ENCODE data around the gene CYFIP1. TPM values are rescaled to one million over a fixed set of nuclear protein-coding genes. Genes with fewer than 3 reads are reported as not detected.

The CYFIP1 gene
- total and polyA plus RNA-seq, 9 of the 15 experiments (the other 6 are each of a cell fraction or from before 2014, with no cell fraction given), result 3.8 to 59.8 (median 28.3) TPM

- TF ChIP-seq RBM15 (IDR thresholded peaks at IDR 0.05; ENCODE audit: insufficient read depth, low read length) (no peak), E2F1 (CRISPR knock-in tag; IDR thresholded peaks at IDR 0.05) (no peak), BRF1 (IDR thresholded peaks at IDR 0.05; ENCODE audit: borderline replicate concordance, extremely low read depth, insufficient read length) (no peak), DPF2 (IDR thresholded peaks at IDR 0.05) (peak; percentile 32; the same call in 1 of the 2 replicates), GABPB2 (CRISPR knock-in tag; conservative IDR thresholded peaks at IDR 0.05) (no peak), EZH2 (IDR thresholded peaks at IDR 0.05; ENCODE audit: borderline replicate concordance, low read depth, low read length) (no peak), ZNF24 (IDR thresholded peaks at IDR 0.05) (no peak), NR2C2 (CRISPR knock-in tag; IDR thresholded peaks at IDR 0.05) (no peak), NR2C2 (tag; IDR thresholded peaks at IDR 0.05) (no peak), ZNF830 (CRISPR knock-in tag; IDR thresholded peaks at IDR 0.05) (no peak), HNRNPLL (IDR thresholded peaks at IDR 0.05; ENCODE audit: low read depth, low read length, poor library complexity, severe bottlenecking) (no peak), USF1 (CRISPR knock-in tag; IDR thresholded peaks at IDR 0.05) (peak; percentile 61), HMGN3 (IDR thresholded peaks at IDR 0.05; ENCODE audit: borderline replicate concordance, extremely low read depth, insufficient read length, low read depth, low read length) (no peak), MYBL2 (IDR thresholded peaks at IDR 0.05; ENCODE audit: low read depth) (no peak), MYBL2 (CRISPR knock-in tag; IDR thresholded peaks at IDR 0.05; ENCODE audit: borderline replicate concordance) (no peak), FOXA3 (CRISPR knock-in tag; conservative IDR thresholded peaks at IDR 0.05 in 1 of 2, IDR thresholded peaks at IDR 0.05 in 1 of 2) (no peak), SUPT5H (IDR thresholded peaks at IDR 0.05) (no peak), E2F3 (CRISPR knock-in tag; IDR thresholded peaks at IDR 0.05) (no peak), PHTF2 (CRISPR knock-in tag; IDR thresholded peaks at IDR 0.05) (no peak)
- TF ChIP-seq, protein P1, sequence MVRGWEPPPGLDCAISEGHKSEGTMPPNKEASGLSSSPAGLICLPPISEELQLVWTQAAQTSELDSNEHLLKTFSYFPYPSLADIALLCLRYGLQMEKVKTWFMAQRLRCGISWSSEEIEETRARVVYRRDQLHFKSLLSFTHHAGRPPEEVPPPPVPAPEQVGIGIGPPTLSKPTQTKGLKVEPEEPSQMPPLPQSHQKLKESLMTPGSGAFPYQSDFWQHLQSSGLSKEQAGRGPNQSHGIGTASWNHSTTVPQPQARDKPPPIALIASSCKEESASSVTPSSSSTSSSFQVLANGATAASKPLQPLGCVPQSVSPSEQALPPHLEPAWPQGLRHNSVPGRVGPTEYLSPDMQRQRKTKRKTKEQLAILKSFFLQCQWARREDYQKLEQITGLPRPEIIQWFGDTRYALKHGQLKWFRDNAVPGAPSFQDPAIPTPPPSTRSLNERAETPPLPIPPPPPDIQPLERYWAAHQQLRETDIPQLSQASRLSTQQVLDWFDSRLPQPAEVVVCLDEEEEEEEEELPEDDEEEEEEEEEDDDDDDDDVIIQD (CRISPR knock-in tag; IDR thresholded peaks at IDR 0.05), result no peak
- TF ChIP-seq, protein P2, sequence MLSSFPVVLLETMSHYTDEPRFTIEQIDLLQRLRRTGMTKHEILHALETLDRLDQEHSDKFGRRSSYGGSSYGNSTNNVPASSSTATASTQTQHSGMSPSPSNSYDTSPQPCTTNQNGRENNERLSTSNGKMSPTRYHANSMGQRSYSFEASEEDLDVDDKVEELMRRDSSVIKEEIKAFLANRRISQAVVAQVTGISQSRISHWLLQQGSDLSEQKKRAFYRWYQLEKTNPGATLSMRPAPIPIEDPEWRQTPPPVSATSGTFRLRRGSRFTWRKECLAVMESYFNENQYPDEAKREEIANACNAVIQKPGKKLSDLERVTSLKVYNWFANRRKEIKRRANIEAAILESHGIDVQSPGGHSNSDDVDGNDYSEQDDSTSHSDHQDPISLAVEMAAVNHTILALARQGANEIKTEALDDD (IDR thresholded peaks at IDR 0.05), result no peak
- TF ChIP-seq, protein P3, sequence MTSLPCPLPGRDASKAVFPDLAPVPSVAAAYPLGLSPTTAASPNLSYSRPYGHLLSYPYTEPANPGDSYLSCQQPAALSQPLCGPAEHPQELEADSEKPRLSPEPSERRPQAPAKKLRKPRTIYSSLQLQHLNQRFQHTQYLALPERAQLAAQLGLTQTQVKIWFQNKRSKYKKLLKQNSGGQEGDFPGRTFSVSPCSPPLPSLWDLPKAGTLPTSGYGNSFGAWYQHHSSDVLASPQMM (CRISPR knock-in tag; IDR thresholded peaks at IDR 0.05), result no peak
Observed at GRCh38 chr15:22888120-22888859, 91.9 kb downstream of the CYFIP1 start (continued).

Measured in K562 (cell line).